Measurements from ENCODE around the gene PARN.
"Not testable (repeated sequence)": the region's sequence is repeated elsewhere in the genome, so short reads cannot be mapped to it uniquely, and the experiment has no call there.

PARN gene

GRCh38 chr16:14458576-14458975, 171.5 kb downstream of the PARN start:
- no peak for DNase-seq

DNA sequence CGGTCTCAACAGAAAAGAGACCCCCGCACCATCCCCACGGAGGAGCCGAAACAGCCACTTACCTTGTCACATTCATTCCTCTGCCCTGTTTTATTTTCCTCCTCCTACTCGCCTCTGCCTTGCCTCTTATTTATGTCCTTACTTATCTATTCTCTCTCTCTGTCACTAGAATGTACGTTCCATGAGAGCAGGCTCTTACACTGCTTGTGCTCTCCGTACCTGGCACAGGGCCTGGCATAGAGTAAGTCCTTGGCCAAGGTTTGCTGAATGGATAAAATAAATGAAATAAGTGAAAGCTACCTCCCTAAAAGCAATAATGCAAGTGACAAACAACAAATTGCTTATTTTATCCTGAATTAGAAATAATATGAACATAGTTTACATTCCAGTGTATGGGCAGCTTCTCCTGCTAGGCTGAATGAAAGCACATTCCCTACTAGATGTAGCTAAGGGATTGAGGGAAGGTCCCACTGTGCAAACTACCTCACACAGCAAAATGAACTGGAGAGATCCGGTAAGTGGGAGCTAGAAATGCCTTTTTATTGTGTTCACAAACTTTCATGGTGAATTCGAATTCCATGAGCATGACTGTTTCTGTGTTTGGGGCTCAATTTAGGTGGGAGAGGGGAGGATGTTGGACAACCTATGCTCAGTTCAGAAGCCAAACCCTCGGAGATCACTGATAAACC, 173.1 kb downstream of the PARN start:
- no peak for DNase-seq

GRCh38 chr16:14455573-14455972, 174.5 kb downstream of the PARN start:
- no peak for DNase-seq

GRCh38 chr16:14454391-14454790, 175.7 kb downstream of the PARN start:
- no peak for DNase-seq

DNA sequence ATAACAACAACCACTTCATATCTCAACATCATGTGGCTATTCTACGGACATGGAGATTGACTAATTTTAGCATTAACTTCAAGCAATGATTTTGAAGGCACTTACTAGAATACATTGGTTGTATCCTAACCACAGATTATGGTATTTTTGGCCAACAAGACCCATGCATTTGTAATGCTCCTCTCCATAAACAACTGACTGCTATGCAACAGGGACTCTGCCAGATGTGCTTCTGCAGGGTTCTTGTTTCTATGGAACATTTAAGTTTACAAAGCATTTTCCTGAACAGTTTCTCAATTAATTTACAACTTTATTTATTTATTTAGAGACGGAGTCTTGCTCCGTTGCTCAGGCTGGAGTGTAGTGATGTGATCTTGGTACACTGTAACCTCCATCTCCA, 178.0 kb downstream of the PARN start:
- DNase-seq: no peak

DNA sequence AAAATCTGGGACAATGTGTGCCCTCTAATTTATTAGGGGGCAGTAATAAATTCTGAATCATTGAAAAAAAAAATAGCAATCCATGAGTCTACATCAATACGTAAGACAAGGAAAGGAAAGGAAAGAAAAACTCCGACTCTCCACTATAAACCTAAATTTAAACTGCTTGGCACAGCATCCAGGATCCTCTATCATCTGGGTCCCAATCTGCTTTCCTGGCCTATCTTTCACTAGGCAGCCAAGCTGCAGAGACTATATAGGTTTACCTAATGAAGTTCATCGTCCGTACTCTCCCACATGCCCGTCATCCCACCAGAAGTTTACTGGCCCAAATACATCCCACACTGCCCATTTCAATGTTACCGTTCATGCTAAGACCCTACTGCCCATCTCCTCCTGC, 179.2 kb downstream of the PARN start:
- no peak for DNase-seq

- no peak for DNase-seq
These were observed 180.1 kb downstream of the PARN start for GRCh38 chr16:14449790-14450480.

- DNase-seq: no peak
These were observed 180.7 kb downstream of the PARN start for GRCh38 chr16:14449334-14449733.

GRCh38 chr16:14448879-14449278, 181.2 kb downstream of the PARN start:
- DNase-seq: no peak

DNA sequence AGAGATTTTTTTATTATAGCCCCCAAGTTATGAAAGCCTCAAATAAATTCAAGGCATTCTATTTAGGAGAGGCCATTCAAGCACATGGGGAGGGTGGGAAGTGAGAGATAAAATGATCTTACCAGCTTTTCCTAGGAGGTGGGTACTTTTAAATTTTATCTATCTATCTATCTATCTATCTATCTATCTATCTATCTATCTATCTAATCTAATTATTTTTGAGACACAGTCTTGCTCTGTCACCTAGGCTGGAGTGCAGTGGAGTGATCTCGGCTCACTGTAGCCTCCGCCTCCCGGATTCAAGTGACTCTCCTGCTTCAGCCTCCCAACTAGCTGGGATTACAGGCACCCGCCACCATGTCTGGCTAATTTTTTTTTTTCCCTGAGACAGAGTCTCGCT, 182.3 kb downstream of the PARN start:
- no peak for DNase-seq

DNA sequence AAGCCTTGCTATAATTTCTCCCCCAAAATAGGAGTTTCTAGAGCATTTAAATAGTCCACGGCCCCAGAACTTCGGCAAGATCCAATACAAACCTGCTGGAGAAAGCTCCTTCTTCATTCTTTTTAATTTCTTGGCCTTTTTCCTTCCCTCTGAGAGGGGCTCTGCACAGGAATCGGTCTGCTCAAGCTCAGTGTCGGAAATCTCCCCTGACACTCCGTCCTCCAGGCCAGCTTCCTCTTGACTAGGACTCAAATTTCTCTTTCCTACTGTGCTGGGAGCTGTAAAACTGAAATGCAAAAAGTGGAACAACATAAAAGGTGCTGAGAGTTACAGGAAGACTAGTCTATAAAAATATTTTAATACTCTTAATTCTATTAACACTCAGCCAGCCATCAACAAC, 183.3 kb downstream of the PARN start:
- no peak for DNase-seq

- DNase-seq: no peak
These were observed 183.9 kb downstream of the PARN start for GRCh38 chr16:14445937-14446715.

DNA sequence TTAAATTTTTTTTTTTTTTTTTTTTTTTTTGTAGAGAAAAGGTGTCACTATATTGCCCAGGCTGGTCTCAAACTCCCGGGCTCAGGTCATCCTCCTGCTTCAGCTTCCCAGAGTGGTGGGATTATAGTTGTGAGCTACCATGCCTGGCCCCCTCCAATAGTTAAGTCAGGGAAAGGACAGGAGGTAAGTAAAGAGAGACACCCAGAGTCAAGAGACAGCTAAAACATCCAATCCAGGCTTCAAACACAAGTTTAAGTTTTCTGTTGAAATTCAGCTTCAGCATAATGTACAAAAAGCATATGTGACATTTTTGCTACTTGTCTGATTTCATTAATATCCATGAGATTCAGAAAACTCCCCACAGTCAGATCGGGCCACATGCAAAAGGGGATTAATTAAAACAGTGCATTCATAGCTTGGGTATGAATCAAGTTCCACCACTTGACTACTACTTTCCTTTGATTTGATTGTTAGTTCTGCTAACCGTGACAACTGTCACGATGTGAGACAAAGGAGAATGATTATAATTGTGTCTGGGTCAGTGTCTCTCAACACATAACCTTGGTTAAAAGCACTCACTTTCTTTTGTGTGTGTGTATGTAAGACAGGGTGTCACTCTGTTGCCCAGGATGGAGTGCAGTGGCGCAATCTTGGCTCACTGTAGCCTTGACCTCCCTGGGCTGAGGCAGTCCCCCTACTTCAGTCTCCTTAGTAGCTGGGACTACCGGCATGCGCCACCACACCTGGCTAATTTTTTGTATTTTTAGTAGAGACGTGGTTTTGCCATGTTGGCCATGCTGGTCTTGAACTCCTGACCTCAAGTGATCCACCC, 184.9 kb downstream of the PARN start:
- no peak for DNase-seq

GRCh38 chr16:14441533-14441932, 188.5 kb downstream of the PARN start:
- DNase-seq: not testable (repeated sequence)

GRCh38 chr16:14438256-14438655, 191.8 kb downstream of the PARN start:
- DNase-seq: no peak

- DNase-seq: no peak
These were observed 192.6 kb downstream of the PARN start for GRCh38 chr16:14437426-14437825.

DNA sequence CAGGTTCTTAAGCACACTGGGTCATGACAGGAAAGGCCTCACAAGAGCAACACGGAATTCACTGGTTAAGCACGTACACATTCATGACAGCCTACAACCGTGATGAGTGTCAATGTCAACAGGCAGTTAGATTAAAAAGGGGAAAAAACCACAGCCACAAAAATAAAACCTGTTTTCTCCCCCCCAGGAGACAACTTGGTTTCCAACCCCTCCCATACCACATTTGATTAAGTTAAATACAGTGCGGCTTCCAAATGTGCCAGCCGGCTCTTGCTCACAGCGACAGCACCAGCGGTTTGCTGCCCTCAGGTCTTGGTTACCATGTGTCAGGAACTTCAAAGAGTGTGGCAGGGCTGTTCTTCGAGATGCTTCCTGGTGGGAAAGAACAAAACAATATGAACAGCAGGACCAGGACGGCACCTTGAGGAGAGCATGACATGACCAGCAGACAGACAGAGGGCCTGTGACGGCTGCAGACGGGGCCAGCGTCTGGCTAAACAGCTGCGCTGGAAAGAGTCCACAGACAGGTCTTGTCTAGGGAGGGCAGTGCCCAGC, 193.6 kb downstream of the PARN start:
- DNase-seq: no peak

DNA sequence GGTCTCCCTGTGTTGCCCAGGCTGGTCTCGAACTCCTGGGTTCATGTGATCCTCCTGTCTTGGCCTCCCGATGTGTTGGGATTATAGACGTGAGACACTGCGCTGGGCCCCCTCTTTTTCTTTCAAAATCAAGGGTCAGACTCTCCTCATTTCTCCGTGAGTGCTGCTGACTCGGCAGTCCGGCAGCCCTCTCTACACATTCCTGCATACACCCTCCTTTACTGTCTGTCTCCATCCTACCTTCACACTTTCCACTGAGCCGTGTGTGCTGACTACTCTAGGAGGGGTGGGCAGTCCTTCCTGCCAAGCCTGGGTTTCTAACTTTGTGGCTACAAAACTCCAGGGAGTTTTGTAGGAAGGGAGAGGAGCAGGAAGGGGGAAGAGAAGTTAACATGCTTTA, 195.2 kb downstream of the PARN start:
- no peak for DNase-seq

DNA sequence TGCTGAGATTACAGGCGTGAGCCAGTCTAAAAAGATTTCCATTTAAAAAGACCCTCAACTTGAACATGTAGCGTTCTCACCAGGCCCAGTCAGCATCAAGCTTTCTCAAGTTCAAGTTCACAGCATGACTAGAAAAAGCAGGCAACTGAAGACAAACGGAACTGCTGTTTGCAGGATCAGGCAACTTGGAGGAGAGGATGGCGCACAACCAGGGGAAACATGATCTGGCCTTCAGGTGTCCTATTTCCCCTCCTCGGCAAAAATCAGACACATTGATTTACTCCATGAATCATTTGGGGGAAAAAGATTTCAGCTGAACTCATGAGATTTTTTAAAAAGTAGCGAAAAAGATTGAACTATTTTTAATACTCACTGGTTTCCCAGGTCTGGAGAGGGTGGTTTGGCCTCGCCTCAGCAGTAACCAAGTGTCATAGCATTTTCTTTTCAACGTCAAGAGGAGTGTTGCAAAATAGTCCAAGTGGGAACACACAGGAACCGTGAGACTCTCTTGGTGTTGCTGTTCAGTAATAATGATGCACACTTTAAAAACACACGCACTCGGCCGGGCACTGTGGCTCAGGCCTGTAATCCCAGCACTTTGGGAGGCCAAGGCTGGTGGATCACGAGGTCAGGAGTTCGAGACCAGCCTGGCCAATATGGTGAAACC, 201.0 kb downstream of the PARN start:
- not testable (repeated sequence) for DNase-seq

- DNase-seq: no peak
These were observed 202.0 kb downstream of the PARN start for GRCh38 chr16:14428043-14428442.

DNA sequence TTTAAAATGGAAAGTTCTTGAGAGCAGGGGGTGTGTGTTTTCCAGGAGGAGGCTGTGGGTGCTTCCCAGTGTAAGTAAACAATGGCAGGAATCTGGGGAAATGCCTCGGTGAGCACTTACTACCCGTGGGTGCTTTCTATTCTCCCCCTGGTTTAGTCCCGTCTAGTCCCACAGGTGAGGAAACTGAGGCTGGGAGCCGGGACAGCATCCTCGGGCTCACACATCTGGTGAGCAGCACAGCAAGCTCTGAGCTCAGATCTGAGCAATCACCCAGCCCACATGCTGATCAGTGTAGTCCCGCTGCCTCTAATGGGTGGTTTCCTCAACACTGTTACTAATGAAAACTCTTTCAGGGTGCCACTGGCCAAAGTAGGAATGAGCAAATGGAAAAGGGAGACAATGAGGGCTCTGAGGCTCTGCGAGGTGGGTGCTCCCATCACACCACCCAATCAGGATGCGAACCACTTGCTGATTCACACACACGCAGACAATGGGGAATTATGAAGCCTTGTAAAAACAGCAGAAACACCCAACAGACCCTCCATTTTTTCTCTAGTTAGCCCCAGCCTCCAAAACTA, 202.6 kb downstream of the PARN start:
- no peak for DNase-seq

DNA sequence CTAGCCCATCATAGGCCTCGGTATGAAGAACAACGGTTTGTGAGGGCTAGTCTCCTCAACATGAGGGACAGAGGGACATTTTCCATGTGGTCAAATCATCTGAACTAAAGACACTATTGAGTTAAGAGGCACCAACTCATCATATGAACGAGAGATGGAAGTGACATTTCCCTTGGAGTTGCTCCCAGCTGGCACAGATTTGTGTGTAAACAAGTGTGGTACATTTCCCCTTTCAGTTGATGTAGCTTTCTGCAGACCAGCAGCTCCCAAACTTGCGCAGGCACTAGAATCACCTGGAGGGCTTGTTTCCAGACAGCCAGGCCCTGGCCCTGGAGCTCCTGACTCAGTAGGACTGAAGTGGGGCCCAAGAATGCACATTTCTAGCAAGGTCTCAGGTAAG, 205.5 kb downstream of the PARN start:
- DNase-seq: no peak

Measured in GDM1 (cell line).